ENCODE data around the gene RASAL2. TPM values are rescaled to one million over a fixed set of nuclear protein-coding genes. Genes with fewer than 3 reads are reported as not detected.
A peak's percentile ranks its signal among the peaks of the same experiment; 100 is the strongest.
"Not testable (repeated sequence)": the region's sequence is repeated elsewhere in the genome, so short reads cannot be mapped to it uniquely, and the experiment has no call there.

Gene RASAL2
- total RNA-seq, 1 experiment from 2014 or later = 6.9 TPM

DNA sequence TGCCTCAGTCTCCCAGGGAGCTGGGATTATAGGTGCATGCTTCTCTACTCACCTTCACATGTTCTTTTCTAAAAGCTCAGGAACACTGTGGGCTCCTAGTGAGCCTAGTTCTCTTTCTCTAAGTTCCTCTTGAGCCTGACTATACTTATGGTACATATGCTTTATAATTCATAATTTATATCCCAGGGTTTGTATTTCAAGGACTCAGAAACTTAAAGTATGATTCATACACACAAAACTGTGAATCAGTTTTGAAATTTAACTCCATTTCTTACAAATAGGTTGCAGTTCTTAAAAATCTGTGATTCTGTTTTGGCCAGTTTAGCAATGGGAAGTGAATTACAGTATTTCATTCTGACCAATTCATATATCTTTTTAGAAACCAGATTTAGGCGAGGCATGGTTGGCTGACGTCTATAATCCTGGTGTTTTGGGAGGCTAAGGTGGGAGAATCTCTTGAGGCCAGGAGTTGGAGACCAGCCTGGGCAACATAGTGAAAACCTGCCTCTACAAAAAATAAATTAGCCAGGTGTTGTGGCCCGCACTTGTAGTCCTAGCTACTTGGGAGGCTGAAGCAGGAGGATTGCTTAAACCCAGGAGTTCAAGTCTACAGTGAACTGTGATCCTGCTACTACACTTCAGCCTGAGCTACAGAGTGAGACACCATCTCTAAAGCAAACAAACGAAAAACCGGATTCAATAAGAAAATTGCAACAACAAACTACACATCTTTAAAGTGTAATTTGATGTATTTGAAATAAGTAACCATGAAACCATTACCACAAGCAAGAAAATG, 15.6 kb downstream of the RASAL2 start:
- no peak for DNase-seq (ENCODE audit: extremely low read depth, low read depth)

DNA sequence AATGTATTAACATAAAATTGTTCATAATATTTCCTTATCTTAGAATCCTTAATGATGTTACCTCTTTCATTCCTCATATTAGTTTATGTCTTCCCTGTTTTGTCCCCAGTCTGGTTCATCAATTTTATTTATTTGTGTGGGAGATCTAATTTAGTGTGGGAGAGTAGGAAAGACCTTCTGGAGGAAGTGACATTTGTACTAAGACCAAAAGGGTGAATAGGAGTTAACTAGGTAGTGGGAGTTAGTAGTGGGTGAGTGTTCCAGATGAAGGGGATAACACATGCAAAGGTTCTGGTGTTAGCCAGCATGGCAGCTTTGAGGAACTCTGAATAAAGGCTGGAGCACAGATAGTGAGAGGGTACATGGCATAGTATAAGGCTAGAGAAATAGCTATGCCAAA, 21.4 kb downstream of the RASAL2 start:
- no peak for DNase-seq (ENCODE audit: extremely low read depth, low read depth)

DNA sequence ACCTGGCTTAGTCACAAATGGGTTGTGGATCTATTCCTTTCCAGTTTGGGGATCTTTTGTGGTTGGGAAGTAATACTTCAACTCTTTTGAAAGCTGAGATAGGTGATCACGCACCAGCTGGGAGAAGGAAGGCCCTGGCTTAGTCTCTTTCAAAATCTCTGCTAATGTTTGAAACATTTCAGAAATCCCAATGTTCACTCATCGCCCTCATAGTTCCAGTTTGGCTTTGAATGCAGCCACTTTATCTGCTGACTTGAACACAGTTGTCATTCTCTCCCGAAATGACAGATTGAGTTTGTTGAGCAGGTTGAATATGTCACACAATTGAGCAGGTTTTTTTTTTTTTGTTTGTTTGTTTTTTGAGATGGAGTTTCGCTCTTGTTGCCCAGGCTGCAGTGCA, 24.6 kb downstream of the RASAL2 start:
- DNase-seq (ENCODE audit: extremely low read depth, low read depth) = no peak

DNA sequence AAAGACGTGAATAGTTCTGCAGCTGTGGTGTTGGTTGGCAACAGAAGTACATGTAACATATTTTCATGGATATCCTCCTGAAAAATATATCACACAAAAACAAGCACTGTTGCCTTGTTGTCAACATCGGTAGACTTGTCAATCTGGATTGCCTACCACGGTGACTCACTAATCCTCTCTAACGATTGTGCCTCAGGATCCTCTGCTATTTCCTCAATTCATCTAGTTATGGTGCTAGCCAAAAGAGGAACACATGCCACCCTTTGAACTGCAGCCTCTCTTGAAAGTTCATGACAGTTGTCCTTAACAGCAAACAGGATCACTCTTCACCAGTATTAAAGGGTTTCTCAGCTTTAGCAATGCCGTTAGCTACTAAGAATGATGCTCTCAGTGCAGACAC, 25.7 kb downstream of the RASAL2 start:
- no peak for DNase-seq (ENCODE audit: extremely low read depth, low read depth)

DNA sequence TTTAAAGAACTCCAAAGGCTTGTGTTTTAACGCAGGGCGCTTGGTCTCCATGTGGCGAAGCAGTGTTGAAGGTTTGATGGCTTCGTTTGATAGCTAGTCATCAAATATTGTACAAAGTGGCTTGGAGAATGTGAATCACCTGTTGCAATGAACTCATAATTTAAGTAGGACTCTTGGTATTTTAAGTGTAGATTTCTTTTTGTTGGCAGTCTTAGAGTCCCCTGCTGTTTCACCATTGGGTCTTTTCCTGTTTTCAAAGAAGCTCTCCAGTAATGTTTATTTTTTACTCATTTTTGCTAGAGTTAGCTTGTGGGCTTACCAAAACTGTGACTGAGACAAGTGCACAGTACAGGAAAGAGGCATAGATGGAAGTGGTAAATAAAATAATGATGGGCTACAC, 26.2 kb downstream of the RASAL2 start:
- no peak for DNase-seq (ENCODE audit: extremely low read depth, low read depth)

DNA sequence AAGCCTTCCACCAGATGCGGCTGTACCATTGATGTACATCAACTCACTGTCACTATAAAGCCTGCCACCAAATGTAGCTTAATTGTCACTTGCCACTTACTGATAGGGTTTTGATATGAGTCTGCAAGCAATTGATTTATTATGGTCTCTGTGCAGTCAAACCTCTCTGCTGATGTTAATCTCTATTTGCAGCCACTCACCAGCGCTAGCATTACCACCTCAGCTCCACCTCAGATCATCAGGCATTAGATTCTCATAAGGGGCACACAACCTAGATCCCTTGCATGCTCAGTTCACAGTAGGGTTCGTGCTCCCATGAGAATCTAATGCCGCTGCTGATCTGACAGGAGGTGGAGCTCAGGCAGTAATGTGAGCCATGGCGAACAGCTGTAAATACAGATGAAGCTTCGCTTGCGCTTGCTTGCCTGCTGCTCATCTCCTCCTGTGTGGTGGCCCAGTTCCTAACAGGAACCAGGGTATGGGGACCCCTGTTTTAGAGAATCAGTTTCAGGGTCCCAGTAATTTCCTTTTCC, 26.7 kb downstream of the RASAL2 start:
- not testable (repeated sequence) for DNase-seq (ENCODE audit: extremely low read depth, low read depth)

DNA sequence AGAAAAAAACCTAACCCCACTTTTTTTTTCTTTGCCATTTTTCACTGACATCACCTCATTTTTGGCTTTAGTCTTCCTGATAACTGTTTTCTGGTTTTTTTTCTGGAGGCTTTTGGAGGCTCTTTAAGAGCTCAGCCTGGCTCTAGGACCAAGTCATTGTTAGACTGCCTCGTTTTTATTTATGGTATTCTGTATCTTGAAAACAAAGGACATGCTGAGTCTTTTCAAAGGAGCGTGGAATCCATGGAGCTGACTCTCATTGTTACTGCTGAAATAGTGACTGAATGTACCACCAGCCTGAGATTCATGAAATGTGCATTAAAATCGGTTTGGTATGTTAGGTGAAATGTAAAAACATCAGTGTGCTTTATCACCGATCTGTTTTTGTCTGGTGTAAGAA, 28.0 kb downstream of the RASAL2 start:
- DNase-seq (ENCODE audit: extremely low read depth, low read depth) = no peak

DNA sequence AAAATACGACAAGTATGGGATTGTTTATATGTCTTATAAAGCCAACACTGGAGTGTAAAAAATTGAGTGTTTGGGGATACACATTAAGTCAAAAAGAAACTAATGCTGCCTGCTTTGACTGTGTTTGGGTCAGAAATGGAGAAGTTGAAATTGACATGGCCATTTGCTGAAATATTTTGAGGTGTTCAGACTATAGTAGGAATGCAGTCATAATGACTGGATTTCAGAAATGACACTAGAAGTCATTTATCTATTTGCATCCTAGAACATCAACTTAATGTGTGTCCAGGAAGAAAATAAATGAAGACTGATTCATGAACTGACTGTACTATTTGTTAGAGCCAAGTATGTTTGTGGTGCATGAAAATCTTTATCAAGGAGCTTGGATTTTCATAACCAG, 28.4 kb downstream of the RASAL2 start:
- DNase-seq (ENCODE audit: extremely low read depth, low read depth) = no peak

DNA sequence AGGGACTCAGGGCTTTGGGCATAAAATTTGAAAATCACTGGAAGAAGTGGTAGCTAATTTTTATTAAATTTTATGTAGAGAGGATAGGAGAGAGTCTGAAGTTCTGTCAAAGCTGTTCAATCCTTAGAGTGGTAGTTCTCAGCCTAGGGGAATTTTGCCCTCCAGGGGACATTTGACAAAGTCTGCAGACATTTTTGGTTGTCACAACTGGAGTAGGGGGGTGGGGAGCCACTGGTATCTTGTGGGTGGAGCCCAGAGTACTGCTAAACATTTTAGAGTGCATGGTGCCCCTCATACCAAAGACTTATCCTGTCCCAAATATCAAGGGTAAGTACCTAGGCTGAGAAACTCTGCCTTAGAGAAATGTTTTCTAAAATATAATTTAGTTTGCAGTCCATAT, 30.2 kb downstream of the RASAL2 start:
- no peak for DNase-seq (ENCODE audit: extremely low read depth, low read depth)

DNA sequence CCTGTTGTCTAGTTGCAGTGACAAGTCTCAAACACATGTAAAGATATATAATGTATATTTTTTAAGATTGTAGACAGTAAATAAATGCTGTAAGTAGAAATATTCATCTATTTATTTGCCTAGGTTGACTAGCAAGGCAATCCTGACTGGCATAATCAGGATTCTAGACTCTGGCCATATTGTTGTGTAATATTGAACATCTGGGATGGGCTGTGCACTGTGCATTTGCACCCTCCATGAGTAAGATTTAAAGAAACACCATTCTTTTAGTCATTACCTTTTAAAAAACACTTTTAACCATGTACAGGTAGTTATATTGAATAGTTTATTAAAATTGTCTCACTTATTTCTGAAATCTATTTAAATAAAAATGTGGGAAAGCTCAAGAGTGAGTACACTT, 32.4 kb downstream of the RASAL2 start:
- DNase-seq (ENCODE audit: extremely low read depth, low read depth) = no peak

DNA sequence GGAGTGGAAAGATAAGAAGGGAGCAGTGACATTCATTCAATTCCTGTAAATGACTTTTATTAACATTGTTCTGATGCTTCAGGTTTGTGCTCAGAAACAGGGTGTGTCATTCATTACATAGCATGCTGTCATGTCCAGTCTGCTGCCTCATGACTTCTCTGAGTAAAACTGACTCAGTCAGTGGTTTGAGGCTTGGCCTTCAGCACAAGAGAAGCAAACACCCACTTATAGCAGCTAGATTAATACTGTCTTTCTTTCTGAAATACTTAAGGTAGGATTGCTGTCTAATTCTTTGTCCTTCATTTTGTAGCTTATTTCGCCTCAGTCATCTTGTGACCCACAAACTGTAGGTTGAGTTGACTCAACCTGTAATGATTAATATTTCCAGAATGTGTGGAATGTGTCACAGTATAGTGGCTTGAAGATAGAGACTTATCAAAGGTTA, 32.9 kb downstream of the RASAL2 start:
- DNase-seq (ENCODE audit: extremely low read depth, low read depth) = peak; percentile 52

DNA sequence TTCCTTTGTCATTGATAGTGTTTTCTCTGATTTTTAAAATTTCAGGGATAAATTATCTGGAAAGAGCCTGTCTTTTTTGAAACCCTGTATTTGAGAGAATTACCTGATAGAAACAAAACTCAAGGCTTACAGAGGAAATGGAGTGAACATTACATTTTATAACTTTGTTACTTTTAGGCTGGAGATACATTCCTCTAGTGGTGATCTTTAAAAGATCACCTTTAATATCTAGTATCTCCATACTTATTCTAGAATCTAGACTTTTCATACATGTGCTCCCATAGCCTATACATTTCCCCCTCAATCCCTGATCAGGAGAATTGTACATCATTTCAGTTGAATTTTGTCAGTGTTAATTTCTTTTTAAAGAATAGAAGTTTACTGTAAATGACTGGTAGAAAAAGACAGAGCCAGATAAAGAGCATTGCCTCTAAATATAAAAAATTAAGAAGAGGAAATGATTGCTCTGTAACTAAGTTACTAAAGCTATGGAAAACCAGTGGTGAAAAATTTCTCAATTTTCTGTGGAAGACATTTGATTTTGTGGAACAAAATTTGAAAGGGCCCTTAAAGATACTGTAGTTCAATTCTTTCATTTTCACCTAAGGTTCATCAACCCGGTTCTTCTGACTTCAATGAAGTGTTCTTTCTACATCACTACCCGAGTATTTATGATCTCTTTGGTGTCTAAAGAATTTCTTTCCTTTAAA, 33.7 kb downstream of the RASAL2 start:
- DNase-seq (ENCODE audit: extremely low read depth, low read depth) = no peak

DNA sequence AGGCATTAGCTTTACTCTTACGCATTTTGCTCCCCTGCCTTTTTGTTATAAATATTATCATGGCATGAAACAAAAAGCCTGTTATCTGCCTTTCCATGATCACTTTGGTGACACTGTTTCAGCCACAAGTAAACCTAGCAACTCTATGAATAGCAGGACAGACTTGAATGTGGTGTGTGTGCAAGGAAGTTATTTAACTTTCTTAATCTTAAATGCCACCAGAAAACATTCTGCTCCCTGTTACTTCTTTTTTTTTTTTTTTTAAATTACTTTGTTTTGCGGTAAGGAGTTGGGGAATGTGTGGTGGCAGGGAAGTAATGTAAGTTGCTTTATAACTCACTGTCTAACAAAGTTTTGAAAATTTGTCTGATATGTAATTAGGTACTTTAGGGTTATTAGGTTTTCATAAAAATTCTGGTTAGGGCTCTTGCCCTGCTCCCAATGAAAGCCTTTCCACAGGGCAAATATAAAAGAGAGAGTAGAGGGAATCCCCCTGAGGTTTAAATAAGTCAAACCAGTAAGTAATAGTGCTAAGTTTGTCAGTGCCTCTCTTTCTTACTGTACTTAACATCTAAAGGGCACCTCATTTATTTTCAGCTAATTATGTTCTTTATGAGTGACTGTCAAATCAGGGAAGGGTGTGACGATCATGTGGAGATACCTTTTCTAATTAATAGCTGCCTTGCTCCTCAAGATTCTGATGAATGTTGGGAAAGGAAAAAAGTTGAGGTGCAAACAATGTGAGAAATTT, 39.5 kb downstream of the RASAL2 start:
- no peak for DNase-seq (ENCODE audit: extremely low read depth, low read depth)

DNA sequence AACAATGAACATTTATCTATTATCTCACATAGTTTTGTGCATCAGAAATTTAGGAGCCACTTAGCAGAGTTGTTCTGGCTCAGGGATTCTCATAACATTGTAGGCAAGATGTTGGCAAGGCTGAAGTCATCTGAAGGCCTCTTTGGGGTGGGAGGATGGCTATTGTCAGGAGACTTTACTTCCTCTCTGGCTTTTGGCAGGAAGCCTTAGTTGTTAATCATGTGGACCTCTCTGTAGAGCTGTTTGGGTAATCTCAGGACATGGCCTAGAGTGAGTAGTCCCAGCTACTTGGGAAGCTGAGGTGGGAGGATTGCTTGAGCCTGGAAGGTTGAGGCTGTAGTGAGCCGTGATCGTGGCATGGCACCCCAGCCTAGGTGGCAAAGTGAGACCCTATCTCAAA, 40.2 kb downstream of the RASAL2 start:
- DNase-seq (ENCODE audit: extremely low read depth, low read depth) = no peak

DNA sequence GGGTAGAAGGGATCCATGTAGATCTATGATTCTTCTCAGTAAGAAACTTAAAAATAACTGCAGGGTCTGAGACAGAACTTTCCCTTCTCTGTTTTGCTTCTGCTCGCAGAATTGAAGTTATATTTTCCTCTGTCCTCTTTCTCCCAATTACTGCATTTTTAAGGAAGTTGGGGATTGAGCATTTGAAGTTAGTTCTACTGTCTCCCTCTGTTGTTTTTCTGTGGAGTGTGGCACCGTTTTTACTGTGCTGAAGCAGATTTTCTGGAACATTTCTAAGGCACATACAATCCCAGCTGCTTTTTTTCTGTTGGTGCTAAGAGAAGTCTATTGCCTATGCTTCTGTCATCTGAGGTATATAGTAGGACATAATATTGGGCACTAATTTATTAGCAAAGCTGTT, 43.3 kb downstream of the RASAL2 start:
- no peak for DNase-seq (ENCODE audit: extremely low read depth, low read depth)

DNA sequence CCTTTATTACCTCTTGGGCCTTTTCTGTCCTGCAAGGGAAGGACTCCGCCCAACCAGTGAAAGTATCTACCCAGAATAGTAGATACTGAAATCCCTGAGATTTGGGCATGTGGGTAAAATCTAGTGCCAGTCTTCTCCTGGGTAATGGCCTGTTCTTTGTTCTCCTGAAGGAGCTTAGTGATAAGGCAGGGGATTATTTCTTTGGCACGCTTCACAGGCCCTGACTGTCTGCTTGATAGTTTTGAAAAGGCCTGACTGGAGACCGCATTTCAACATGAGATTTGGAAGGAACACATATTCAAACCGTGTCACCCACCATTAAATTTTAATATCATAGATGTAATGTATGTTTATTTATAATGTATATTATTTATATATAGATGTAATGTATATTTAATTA, 48.9 kb downstream of the RASAL2 start:
- no peak for DNase-seq (ENCODE audit: extremely low read depth, low read depth)

DNA sequence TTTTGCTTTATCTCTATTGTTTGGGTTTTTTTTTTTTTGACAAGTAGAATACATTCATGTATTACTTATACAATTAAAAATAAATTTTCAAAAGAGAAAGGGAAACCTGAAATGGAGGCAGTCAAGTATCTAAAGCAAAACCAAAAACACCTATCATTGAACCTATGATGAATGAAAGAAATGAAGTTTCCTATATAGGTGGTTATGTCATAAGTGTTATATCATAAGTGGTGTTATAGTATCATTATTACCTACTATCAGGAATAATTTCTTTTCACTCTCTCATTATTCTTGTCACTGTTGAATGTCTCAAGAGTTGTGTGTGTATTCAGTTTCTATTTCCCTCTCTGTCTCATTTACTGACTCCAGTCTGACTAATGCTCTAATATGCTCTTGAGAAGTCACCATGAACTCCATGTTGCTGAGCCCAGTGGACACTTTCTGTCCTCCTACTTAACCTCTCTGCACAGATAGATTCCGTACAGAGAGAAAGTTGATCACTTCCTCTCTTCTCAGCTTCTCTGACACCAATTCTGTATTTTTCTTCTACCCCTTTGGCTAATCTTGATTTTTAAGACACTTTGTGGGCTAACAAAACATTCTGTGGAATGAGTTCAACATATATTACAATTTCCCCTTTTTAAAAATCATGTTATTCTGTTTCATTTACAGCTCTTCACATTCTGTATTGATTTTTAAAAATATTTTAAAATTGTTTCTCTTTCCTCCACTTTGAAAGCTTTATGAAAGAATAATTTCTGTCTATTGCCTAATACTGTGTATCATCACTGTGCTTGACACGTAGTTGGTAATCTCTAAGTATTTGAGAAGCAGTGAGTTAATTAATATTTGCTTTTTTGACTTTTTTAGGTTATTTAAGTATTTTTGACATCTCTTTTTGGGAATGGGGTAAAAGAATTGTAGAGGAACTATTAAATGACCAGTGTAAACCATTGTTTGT, 50.1 kb downstream of the RASAL2 start:
- no peak for DNase-seq (ENCODE audit: extremely low read depth, low read depth)

DNA sequence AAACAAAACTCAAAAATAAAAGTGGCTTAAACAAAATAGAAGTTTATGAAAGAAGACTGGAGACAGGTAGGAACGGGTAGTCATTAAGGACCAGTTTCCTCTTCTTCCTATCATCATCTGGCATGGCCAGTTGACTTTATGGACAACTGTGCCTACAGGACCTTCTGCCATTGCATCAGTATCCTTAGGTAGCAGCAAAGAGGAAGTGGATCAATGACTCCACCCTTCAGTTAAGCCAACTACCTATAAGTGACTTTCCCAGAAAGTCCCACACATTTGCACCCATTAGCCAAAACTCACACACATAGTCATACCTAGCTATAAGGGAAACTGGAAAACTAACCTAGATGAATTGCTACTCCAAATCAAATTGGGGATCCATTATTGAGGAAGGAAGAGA, 51.7 kb downstream of the RASAL2 start:
- DNase-seq (ENCODE audit: extremely low read depth, low read depth) = no peak

DNA sequence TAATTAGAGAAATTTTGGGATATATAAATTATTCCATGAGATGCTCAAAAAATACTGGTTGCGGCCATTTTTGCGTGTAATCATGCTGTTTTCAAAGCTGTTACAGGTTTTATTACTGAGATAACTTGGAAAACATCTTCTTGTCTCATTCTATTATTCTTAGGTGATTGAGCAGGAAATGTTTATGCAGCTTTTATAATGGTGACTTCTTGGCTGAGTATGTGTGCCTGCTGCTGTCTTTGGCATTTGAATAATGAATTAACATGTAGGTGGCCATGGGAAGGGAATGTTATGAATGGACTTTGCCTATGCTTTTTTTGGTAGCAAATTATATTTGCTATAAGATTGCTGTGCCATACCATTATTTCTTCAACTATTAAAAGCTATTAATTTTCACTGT, 52.5 kb downstream of the RASAL2 start:
- DNase-seq (ENCODE audit: extremely low read depth, low read depth) = no peak

DNA sequence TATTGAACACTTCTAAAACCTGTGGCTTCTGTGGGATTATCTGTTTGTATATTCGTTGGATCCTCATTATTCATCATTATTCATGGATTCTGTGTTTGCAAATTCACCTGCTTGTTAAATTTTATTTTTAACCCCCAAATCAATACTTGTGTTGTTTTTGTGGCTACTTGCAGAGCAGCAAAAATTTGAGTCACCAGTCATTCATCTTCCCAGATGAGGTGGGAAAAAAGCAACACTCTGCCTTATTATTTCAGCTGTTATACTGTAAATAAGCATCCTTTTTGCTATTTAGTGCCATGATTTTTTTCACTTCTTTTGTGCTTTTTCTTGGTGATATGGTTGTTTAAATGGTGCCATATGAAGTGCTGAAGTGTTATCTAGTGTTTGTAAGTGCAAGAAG, 56.7 kb downstream of the RASAL2 start:
- DNase-seq (ENCODE audit: extremely low read depth, low read depth) = no peak

Measured in NCI-H460 (cell line).